ENCODE results near the gene ALDH5A1. TPM values are rescaled to one million over a fixed set of nuclear protein-coding genes. Genes with fewer than 3 reads are reported as not detected.

The ALDH5A1 gene
- polyA plus RNA-seq, 4 donors: 1.3 to 30.4 (median 4.3) TPM

- no peak overlapping the region for H3K4me3 ChIP-seq (ENCODE audit: low read depth in 1 of 3, low read length in 3 of 3)
- no peaks in the 10 kb centered on the region for H3K4me1 ChIP-seq (ENCODE audit: control insufficient read depth in 3 of 3, insufficient read depth in 2 of 3, low read depth in 1 of 3, low read length in 2 of 3)
- DNase-seq (no peak), FAIRE-seq (no peak)
- H3K36me3 ChIP-seq (ENCODE audit: control insufficient read depth in 3 of 3, insufficient read depth in 2 of 3, low read depth in 1 of 3, low read length in 3 of 3): peaks cover 0 to 2% (median 0%) of the 10 kb centered on the region in 3 donors
- no peaks in the 10 kb centered on the region for H3K27me3 ChIP-seq (ENCODE audit: control insufficient read depth in 3 of 3, insufficient read depth in 3 of 3, low read length in 3 of 3)
- WGBS, 3 donors: 81 to 90% (median 85%) methylated on average over 5 of the region's 5 CpGs
- no peaks in the 10 kb centered on the region for H3K9me3 ChIP-seq (ENCODE audit: control insufficient read depth in 2 of 2, insufficient read depth in 1 of 2, low read depth in 1 of 2, low read length in 1 of 2)
- no peak overlapping the region for H3K27ac ChIP-seq (ENCODE audit: low read depth in 1 of 3, low read length in 2 of 3)
These were observed 40.3 kb upstream of the ALDH5A1 start for GRCh38 chr6:24454452-24454851.

GRCh38 chr6:24455061-24455460 lies 39.7 kb upstream of the ALDH5A1 start:
- H3K27ac ChIP-seq (ENCODE audit: low read depth in 1 of 3, low read length in 2 of 3): no peak overlapping the region
- FAIRE-seq: no peak
- 91 to 93% (median 92%) methylated on average over 4 of the region's 4 CpGs for WGBS, 3 donors
- no peaks in the 10 kb centered on the region for H3K4me1 ChIP-seq (ENCODE audit: control insufficient read depth in 3 of 3, insufficient read depth in 2 of 3, low read depth in 1 of 3, low read length in 2 of 3)
- no peaks in the 10 kb centered on the region for H3K9me3 ChIP-seq (ENCODE audit: control insufficient read depth in 2 of 2, insufficient read depth in 1 of 2, low read depth in 1 of 2, low read length in 1 of 2)
- peaks cover 0 to 2% (median 0%) of the 10 kb centered on the region in 3 donors for H3K36me3 ChIP-seq (ENCODE audit: control insufficient read depth in 3 of 3, insufficient read depth in 2 of 3, low read depth in 1 of 3, low read length in 3 of 3)
- H3K27me3 ChIP-seq (ENCODE audit: control insufficient read depth in 3 of 3, insufficient read depth in 3 of 3, low read length in 3 of 3): no peaks in the 10 kb centered on the region
- no peak overlapping the region for H3K4me3 ChIP-seq (ENCODE audit: low read depth in 1 of 3, low read length in 3 of 3)
- no peak for DNase-seq

- no peak overlapping the region for H3K27ac ChIP-seq (ENCODE audit: low read depth in 1 of 3, low read length in 2 of 3)
- FAIRE-seq: no peak
These were observed 36.6 kb upstream of the ALDH5A1 start for GRCh38 chr6:24458134-24458533.

GRCh38 chr6:24458941-24459340 lies 35.8 kb upstream of the ALDH5A1 start:
- no peaks in the 10 kb centered on the region for H3K27me3 ChIP-seq (ENCODE audit: control insufficient read depth in 3 of 3, insufficient read depth in 3 of 3, low read length in 3 of 3)
- WGBS, 3 donors: 89 to 94% (median 91%) methylated on average over 2 of the region's 2 CpGs
- H3K4me3 ChIP-seq (ENCODE audit: low read depth in 1 of 3, low read length in 3 of 3): no peak overlapping the region
- FAIRE-seq (no peak), DNase-seq (no peak)
- H3K9me3 ChIP-seq (ENCODE audit: control insufficient read depth in 2 of 2, insufficient read depth in 1 of 2, low read depth in 1 of 2, low read length in 1 of 2): no peaks in the 10 kb centered on the region
- no peaks in the 10 kb centered on the region for H3K4me1 ChIP-seq (ENCODE audit: control insufficient read depth in 3 of 3, insufficient read depth in 2 of 3, low read depth in 1 of 3, low read length in 2 of 3)
- peaks cover 0 to under 1% (median 0%) of the 10 kb centered on the region in 3 donors for H3K36me3 ChIP-seq (ENCODE audit: control insufficient read depth in 3 of 3, insufficient read depth in 2 of 3, low read depth in 1 of 3, low read length in 3 of 3)
- H3K27ac ChIP-seq (ENCODE audit: low read depth in 1 of 3, low read length in 2 of 3): no peak overlapping the region

More at GRCh38 chr6:24458134-24458533, 36.6 kb upstream of the ALDH5A1 start:
- H3K4me1 ChIP-seq (ENCODE audit: control insufficient read depth in 3 of 3, insufficient read depth in 2 of 3, low read depth in 1 of 3, low read length in 2 of 3): no peaks in the 10 kb centered on the region
- no peaks in the 10 kb centered on the region for H3K27me3 ChIP-seq (ENCODE audit: control insufficient read depth in 3 of 3, insufficient read depth in 3 of 3, low read length in 3 of 3)
- H3K9me3 ChIP-seq (ENCODE audit: control insufficient read depth in 2 of 2, insufficient read depth in 1 of 2, low read depth in 1 of 2, low read length in 1 of 2): no peaks in the 10 kb centered on the region
- peaks cover 0 to 2% (median 0%) of the 10 kb centered on the region in 3 donors for H3K36me3 ChIP-seq (ENCODE audit: control insufficient read depth in 3 of 3, insufficient read depth in 2 of 3, low read depth in 1 of 3, low read length in 3 of 3)
- DNase-seq: no peak
- WGBS, 3 donors: 58 to 67% (median 63%) methylated on average over 4 of the region's 4 CpGs
- no peak overlapping the region for H3K4me3 ChIP-seq (ENCODE audit: low read depth in 1 of 3, low read length in 3 of 3)

GRCh38 chr6:24460966-24461365 lies 33.8 kb upstream of the ALDH5A1 start:
- 84 to 90% (median 87%) methylated on average over 4 of the region's 4 CpGs for WGBS, 3 donors
- no peaks in the 10 kb centered on the region for H3K9me3 ChIP-seq (ENCODE audit: control insufficient read depth in 2 of 2, insufficient read depth in 1 of 2, low read depth in 1 of 2, low read length in 1 of 2)
- H3K4me1 ChIP-seq (ENCODE audit: control insufficient read depth in 3 of 3, insufficient read depth in 2 of 3, low read depth in 1 of 3, low read length in 2 of 3): no peaks in the 10 kb centered on the region
- DNase-seq (no peak), FAIRE-seq (no peak)
- H3K27me3 ChIP-seq (ENCODE audit: control insufficient read depth in 3 of 3, insufficient read depth in 3 of 3, low read length in 3 of 3): no peaks in the 10 kb centered on the region
- no peak overlapping the region for H3K4me3 ChIP-seq (ENCODE audit: low read depth in 1 of 3, low read length in 3 of 3)
- no peaks in the 10 kb centered on the region for H3K36me3 ChIP-seq (ENCODE audit: control insufficient read depth in 3 of 3, insufficient read depth in 2 of 3, low read depth in 1 of 3, low read length in 3 of 3)
- H3K27ac ChIP-seq (ENCODE audit: low read depth in 1 of 3, low read length in 2 of 3): no peak overlapping the region

GRCh38 chr6:24464253-24465038 lies 30.3 kb upstream of the ALDH5A1 start:
- Histone ChIP-seq H3K9me3 (ENCODE audit: control insufficient read depth in 2 of 2, insufficient read depth in 1 of 2, low read depth in 1 of 2, low read length in 1 of 2) (no peaks in the 10 kb centered on the region), H3K27ac (ENCODE audit: low read depth in 1 of 3, low read length in 2 of 3) (no peak overlapping the region), H3K36me3 (ENCODE audit: control insufficient read depth in 3 of 3, insufficient read depth in 2 of 3, low read depth in 1 of 3, low read length in 3 of 3) (no peaks in the 10 kb centered on the region), H3K27me3 (ENCODE audit: control insufficient read depth in 3 of 3, insufficient read depth in 3 of 3, low read length in 3 of 3) (no peaks in the 10 kb centered on the region), H3K4me3 (ENCODE audit: low read depth in 1 of 3, low read length in 3 of 3) (no peak overlapping the region), H3K4me1 (ENCODE audit: control insufficient read depth in 3 of 3, insufficient read depth in 2 of 3, low read depth in 1 of 3, low read length in 2 of 3) (no peaks in the 10 kb centered on the region)
- 86 to 88% (median 87%) methylated on average over 11 of the region's 11 CpGs for WGBS, 3 donors
- FAIRE-seq (no peak), DNase-seq (no peak)

GRCh38 chr6:24469811-24470210 lies 25.0 kb upstream of the ALDH5A1 start:
- Histone ChIP-seq H3K4me3 (ENCODE audit: low read depth in 1 of 3, low read length in 3 of 3) (no peak overlapping the region), H3K27ac (ENCODE audit: low read depth in 1 of 3, low read length in 2 of 3) (no peak overlapping the region), H3K9me3 (ENCODE audit: control insufficient read depth in 2 of 2, insufficient read depth in 1 of 2, low read depth in 1 of 2, low read length in 1 of 2) (no peaks in the 10 kb centered on the region), H3K4me1 (ENCODE audit: control insufficient read depth in 3 of 3, insufficient read depth in 2 of 3, low read depth in 1 of 3, low read length in 2 of 3) (no peaks in the 10 kb centered on the region), H3K36me3 (ENCODE audit: control insufficient read depth in 3 of 3, insufficient read depth in 2 of 3, low read depth in 1 of 3, low read length in 3 of 3) (no peaks in the 10 kb centered on the region), H3K27me3 (ENCODE audit: control insufficient read depth in 3 of 3, insufficient read depth in 3 of 3, low read length in 3 of 3) (no peaks in the 10 kb centered on the region)
- FAIRE-seq (no peak), DNase-seq (no peak)
- 83 to 87% (median 87%) methylated on average over 7 of the region's 7 CpGs for WGBS, 3 donors

GRCh38 chr6:24472181-24472580 lies 22.6 kb upstream of the ALDH5A1 start:
- H3K4me3 ChIP-seq (ENCODE audit: low read depth in 1 of 3, low read length in 3 of 3): no peak overlapping the region
- H3K4me1 ChIP-seq (ENCODE audit: control insufficient read depth in 3 of 3, insufficient read depth in 2 of 3, low read depth in 1 of 3, low read length in 2 of 3): no peaks in the 10 kb centered on the region
- no peak for DNase-seq
- H3K27me3 ChIP-seq (ENCODE audit: control insufficient read depth in 3 of 3, insufficient read depth in 3 of 3, low read length in 3 of 3): no peaks in the 10 kb centered on the region
- no peaks in the 10 kb centered on the region for H3K9me3 ChIP-seq (ENCODE audit: control insufficient read depth in 2 of 2, insufficient read depth in 1 of 2, low read depth in 1 of 2, low read length in 1 of 2)
- no peak for FAIRE-seq
- H3K27ac ChIP-seq (ENCODE audit: low read depth in 1 of 3, low read length in 2 of 3): no peak overlapping the region
- H3K36me3 ChIP-seq (ENCODE audit: control insufficient read depth in 3 of 3, insufficient read depth in 2 of 3, low read depth in 1 of 3, low read length in 3 of 3): no peaks in the 10 kb centered on the region

GRCh38 chr6:24476631-24477030 lies 18.1 kb upstream of the ALDH5A1 start:
- Histone ChIP-seq H3K36me3 (ENCODE audit: control insufficient read depth in 3 of 3, insufficient read depth in 2 of 3, low read depth in 1 of 3, low read length in 3 of 3) (no peaks in the 10 kb centered on the region), H3K4me3 (ENCODE audit: low read depth in 1 of 3, low read length in 3 of 3) (no peak overlapping the region), H3K4me1 (ENCODE audit: control insufficient read depth in 3 of 3, insufficient read depth in 2 of 3, low read depth in 1 of 3, low read length in 2 of 3) (no peaks in the 10 kb centered on the region), H3K27ac (ENCODE audit: low read depth in 1 of 3, low read length in 2 of 3) (no peak overlapping the region), H3K9me3 (ENCODE audit: control insufficient read depth in 2 of 2, insufficient read depth in 1 of 2, low read depth in 1 of 2, low read length in 1 of 2) (no peaks in the 10 kb centered on the region), H3K27me3 (ENCODE audit: control insufficient read depth in 3 of 3, insufficient read depth in 3 of 3, low read length in 3 of 3) (no peaks in the 10 kb centered on the region)
- FAIRE-seq: no peak
- no peak for DNase-seq
- WGBS, 3 donors: 92 to 93% (median 93%) methylated on average over 6 of the region's 6 CpGs
